Neural progenitor cell (in vitro differentiated cells): ENCODE data around the gene SPACA7. TPM values are rescaled to one million over a fixed set of nuclear protein-coding genes. Genes with fewer than 3 reads are reported as not detected.

Source experiments
- DNase-seq: peaks from one replicate; pipeline ENCODE4 v3.0.0-alpha.2; 2016; ENCODE audit warnings: low spot score
- H2AFZ ChIP-seq: fragments of 200-600 bp; sonication (generic); replicated peaks from 2 replicates; pipeline ENCODE4 v1.6.1; 2016; ENCODE audit warnings: antibody characterized with exemption
- H3F3A ChIP-seq: fragments of 200-600 bp; sonication (generic); 2 replicates; pipeline ENCODE4 v1.6.1; 2016; ENCODE audit warnings: antibody characterized with exemption, low read depth
- H3K27ac ChIP-seq: fragments of 200-600 bp; sonication (generic); 2 replicates; pipeline ENCODE4 v1.5.1; 2016; ENCODE audit warnings: mild to moderate bottlenecking
- H3K27me3 ChIP-seq: fragments of 200-600 bp; sonication (generic); 2 replicates; pipeline ENCODE4 v1.6.1; 2016; ENCODE audit warnings: mild to moderate bottlenecking, moderate library complexity
- H3K36me3 ChIP-seq: fragments of 200-600 bp; sonication (generic); 2 replicates; pipeline ENCODE4 v1.5.1; 2016
- H3K4me1 ChIP-seq: fragments of 200-600 bp; sonication (generic); 2 replicates; pipeline ENCODE4 v1.6.1; 2016; ENCODE audit warnings: mixed run types
- H3K4me2 ChIP-seq: fragments of 200-600 bp; sonication (generic); 2 replicates; pipeline ENCODE4 v1.6.1; 2016
- H3K4me3 ChIP-seq: fragments of 200-600 bp; sonication (generic); 2 replicates; pipeline ENCODE4 v1.5.1; 2016
- H3K79me2 ChIP-seq: fragments of 200-600 bp; sonication (generic); 2 replicates; pipeline ENCODE4 v1.6.1; 2016; ENCODE audit warnings: low read depth
- H3K9ac ChIP-seq: fragments of 200-600 bp; sonication (generic); 2 replicates; pipeline ENCODE4 v1.6.1; 2016
- H3K9me3 ChIP-seq: fragments of 200-600 bp; sonication (generic); 2 replicates; pipeline ENCODE4 v1.5.1; 2016; ENCODE audit warnings: low read depth
- H4K20me1 ChIP-seq: fragments of 200-600 bp; sonication (generic); 2 replicates; pipeline ENCODE4 v1.6.1; 2016; ENCODE audit warnings: low read depth
- H3K27ac Mint-ChIP-seq: 3 replicates; pipeline ENCODE4 v1.8.0; 2021; ENCODE audit warnings: mixed read lengths
- H3K27me3 Mint-ChIP-seq: 2 replicates; pipeline ENCODE4 v1.8.0; 2022; ENCODE audit warnings: low read depth, mild to moderate bottlenecking, inconsistent platforms, moderate library complexity, mixed read lengths; ENCODE audit not compliant: insufficient read depth
- H3K36me3 Mint-ChIP-seq: 3 replicates; pipeline ENCODE4 v1.8.0; 2021; ENCODE audit warnings: mixed read lengths
- H3K4me1 Mint-ChIP-seq: 3 replicates; pipeline ENCODE4 v1.8.0; 2021; ENCODE audit warnings: mixed read lengths
- H3K4me3 Mint-ChIP-seq: 3 replicates; pipeline ENCODE4 v1.8.0; 2021; ENCODE audit warnings: mild to moderate bottlenecking, moderate library complexity, mixed read lengths
- H3K9me3 Mint-ChIP-seq: 3 replicates; pipeline ENCODE4 v1.8.0; 2020; ENCODE audit warnings: mixed read lengths
- EZH2 ChIP-seq: fragments of 200-600 bp; sonication (generic); IDR thresholded peaks from 2 replicates; pipeline ENCODE4 v1.6.1; 2017; ENCODE audit warnings: antibody characterized with exemption, mild to moderate bottlenecking, moderate library complexity
- EZH2phosphoT487 ChIP-seq: fragments of 200-600 bp; sonication (generic); IDR thresholded peaks from 2 replicates; pipeline ENCODE4 v1.6.1; 2017; ENCODE audit warnings: antibody characterized with exemption
- total RNA-seq: library from RNA; depleted of rRNA; stranded (reverse); fragments of >200 nt; gene quantifications from 2 replicates; pipeline ENCODE4 v1.2.3, GENCODE V29; 2015; ENCODE audit warnings: low replicate concordance
- TF ChIP-seq, protein P1 (sequence below): fragments of 200-600 bp; sonication (generic); IDR thresholded peaks from 2 replicates; pipeline ENCODE4 v1.5.1; 2017; ENCODE audit warnings: antibody characterized with exemption, mild to moderate bottlenecking

The SPACA7 gene
- total RNA-seq, 1 donor from 2014 or later: not detected

DNA sequence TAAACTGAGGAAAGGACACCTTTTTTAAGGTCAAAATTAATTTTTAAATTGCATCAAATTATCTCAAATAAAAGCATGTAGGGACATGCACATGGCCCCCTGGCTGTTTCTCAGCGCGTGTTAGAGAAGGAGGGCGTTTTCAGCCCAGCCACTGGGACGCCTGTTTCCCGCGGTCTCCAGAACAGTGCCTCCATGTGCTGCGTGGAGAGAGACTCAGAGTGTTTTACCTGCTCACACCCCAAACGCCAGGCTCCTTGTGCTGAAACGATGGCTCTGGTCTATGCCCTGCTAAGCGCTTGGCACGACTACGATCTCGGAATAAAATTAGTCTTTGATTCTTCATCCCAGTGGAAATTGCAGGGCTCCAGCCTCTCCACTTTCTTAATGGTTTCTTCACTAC lies 20.0 kb upstream of the SPACA7 start:
- Mint-ChIP-seq H3K4me3 (no peak overlapping the region), H3K27me3 (peaks cover 5% of the 10 kb centered on the region), H3K4me1 (peaks cover 29% of the 10 kb centered on the region), H3K9me3 (peaks cover 6% of the 10 kb centered on the region), H3K27ac (no peak overlapping the region), H3K36me3 (no peaks in the 10 kb centered on the region)
- no peak overlapping the region for H2AFZ ChIP-seq
- no peak overlapping the region for H3K4me2 ChIP-seq
- peaks cover 6% of the 10 kb centered on the region for H3K9me3 ChIP-seq
- peaks cover 22% of the 10 kb centered on the region for H3F3A ChIP-seq
- DNase-seq: no peak
- H3K4me3 ChIP-seq: no peak overlapping the region
- H3K36me3 ChIP-seq: no peaks in the 10 kb centered on the region
- H3K79me2 ChIP-seq: no peaks in the 10 kb centered on the region
- no peak overlapping the region for H3K27ac ChIP-seq
- H3K27me3 ChIP-seq: no peaks in the 10 kb centered on the region
- no peak for TF ChIP-seq EZH2
- TF ChIP-seq, protein P1, sequence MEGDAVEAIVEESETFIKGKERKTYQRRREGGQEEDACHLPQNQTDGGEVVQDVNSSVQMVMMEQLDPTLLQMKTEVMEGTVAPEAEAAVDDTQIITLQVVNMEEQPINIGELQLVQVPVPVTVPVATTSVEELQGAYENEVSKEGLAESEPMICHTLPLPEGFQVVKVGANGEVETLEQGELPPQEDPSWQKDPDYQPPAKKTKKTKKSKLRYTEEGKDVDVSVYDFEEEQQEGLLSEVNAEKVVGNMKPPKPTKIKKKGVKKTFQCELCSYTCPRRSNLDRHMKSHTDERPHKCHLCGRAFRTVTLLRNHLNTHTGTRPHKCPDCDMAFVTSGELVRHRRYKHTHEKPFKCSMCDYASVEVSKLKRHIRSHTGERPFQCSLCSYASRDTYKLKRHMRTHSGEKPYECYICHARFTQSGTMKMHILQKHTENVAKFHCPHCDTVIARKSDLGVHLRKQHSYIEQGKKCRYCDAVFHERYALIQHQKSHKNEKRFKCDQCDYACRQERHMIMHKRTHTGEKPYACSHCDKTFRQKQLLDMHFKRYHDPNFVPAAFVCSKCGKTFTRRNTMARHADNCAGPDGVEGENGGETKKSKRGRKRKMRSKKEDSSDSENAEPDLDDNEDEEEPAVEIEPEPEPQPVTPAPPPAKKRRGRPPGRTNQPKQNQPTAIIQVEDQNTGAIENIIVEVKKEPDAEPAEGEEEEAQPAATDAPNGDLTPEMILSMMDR: no peak
- TF ChIP-seq EZH2phosphoT487: no peak
- H4K20me1 ChIP-seq: no peaks in the 10 kb centered on the region
- H3K4me1 ChIP-seq: peaks cover 26% of the 10 kb centered on the region
- H3K9ac ChIP-seq: no peak overlapping the region

DNA sequence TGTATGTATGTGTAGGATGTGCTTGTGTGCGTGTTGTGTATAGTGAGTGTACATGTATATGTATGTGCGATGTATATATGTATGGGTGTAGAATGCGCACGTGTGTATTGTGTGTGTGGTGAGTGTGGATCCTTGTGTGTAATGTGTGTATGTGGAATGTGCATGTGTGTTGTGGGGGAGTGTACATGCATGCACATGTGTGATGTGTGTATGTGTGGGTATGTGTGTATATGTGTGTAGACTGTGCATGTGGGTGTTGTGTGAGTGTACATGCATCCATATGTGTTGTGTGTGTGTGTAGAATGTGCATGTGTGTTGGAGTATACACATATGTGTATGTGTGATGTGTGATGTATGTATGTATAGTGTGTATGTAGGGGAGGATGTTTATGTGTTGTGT lies 18.0 kb upstream of the SPACA7 start:
- no peak overlapping the region for H3K27ac ChIP-seq
- no peaks in the 10 kb centered on the region for H3K36me3 ChIP-seq
- peaks cover 7% of the 10 kb centered on the region for H3K4me1 ChIP-seq
- H3F3A ChIP-seq: peaks cover 13% of the 10 kb centered on the region
- H3K9me3 ChIP-seq: peaks cover 13% of the 10 kb centered on the region
- H3K4me3 Mint-ChIP-seq: peak overlapping the region; percentile 2
- H3K9me3 Mint-ChIP-seq: peaks cover 12% of the 10 kb centered on the region
- no peaks in the 10 kb centered on the region for H4K20me1 ChIP-seq
- peaks cover 12% of the 10 kb centered on the region for H3K4me1 Mint-ChIP-seq
- no peaks in the 10 kb centered on the region for H3K36me3 Mint-ChIP-seq
- H3K79me2 ChIP-seq: no peaks in the 10 kb centered on the region
- no peaks in the 10 kb centered on the region for H3K27me3 ChIP-seq
- H3K4me2 ChIP-seq: no peak overlapping the region
- H3K4me3 ChIP-seq: no peak overlapping the region
- peaks cover 5% of the 10 kb centered on the region for H3K27me3 Mint-ChIP-seq
- no peak overlapping the region for H3K27ac Mint-ChIP-seq
- H3K9ac ChIP-seq: no peak overlapping the region
- DNase-seq: no peak
- no peak overlapping the region for H2AFZ ChIP-seq
- no peak for TF ChIP-seq EZH2
- TF ChIP-seq EZH2phosphoT487: no peak
- TF ChIP-seq, protein P1: no peak

DNA sequence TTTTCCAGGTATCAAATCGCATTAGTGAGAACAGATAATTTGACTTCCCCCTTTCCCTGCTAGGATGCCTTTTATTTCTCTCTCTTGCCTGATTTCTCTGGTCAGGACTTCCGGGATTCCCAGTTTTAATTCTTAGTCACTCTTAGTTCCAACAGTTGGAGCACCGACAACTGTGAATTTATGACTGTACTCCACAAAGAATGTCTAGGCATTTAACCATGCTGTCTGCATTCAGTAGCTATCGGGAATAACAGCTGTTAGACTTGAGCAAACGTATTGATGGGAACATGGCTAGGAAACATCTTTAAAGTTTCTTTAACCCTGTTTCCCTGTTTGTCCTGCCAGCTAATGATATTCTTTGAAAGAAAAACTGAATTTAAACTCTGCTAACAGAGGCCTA lies 14.1 kb upstream of the SPACA7 start:
- H3K27ac ChIP-seq: no peak overlapping the region
- no peaks in the 10 kb centered on the region for H4K20me1 ChIP-seq
- no peaks in the 10 kb centered on the region for H3K36me3 ChIP-seq
- TF ChIP-seq, protein P1: no peak
- TF ChIP-seq EZH2: no peak
- no peak for TF ChIP-seq EZH2phosphoT487
- H3K4me2 ChIP-seq: no peak overlapping the region
- Mint-ChIP-seq H3K36me3 (no peaks in the 10 kb centered on the region), H3K9me3 (peaks cover 18% of the 10 kb centered on the region), H3K27me3 (peaks cover 5% of the 10 kb centered on the region), H3K4me1 (peaks cover 15% of the 10 kb centered on the region), H3K27ac (no peak overlapping the region), H3K4me3 (no peak overlapping the region)
- no peak for DNase-seq
- no peaks in the 10 kb centered on the region for H3K27me3 ChIP-seq
- peaks cover 13% of the 10 kb centered on the region for H3F3A ChIP-seq
- H3K9me3 ChIP-seq: peaks cover 13% of the 10 kb centered on the region
- H3K4me1 ChIP-seq: peaks cover 7% of the 10 kb centered on the region
- H3K4me3 ChIP-seq: no peak overlapping the region
- H2AFZ ChIP-seq: no peak overlapping the region
- no peak overlapping the region for H3K9ac ChIP-seq
- no peaks in the 10 kb centered on the region for H3K79me2 ChIP-seq
